ENCODE results near the gene SH2D7.

SH2D7 gene

GRCh38 chr15:78105476-78106241, 13.3 kb downstream of the SH2D7 start:
- peak overlapping the region; percentile 24 for H3K4me3 Mint-ChIP-seq
- CTCF ChIA-PET: interaction anchor here (0.6 to 11.1 kb wide), 8 partner anchors 54 to 149 kb away, joined by 3 to 156 read pairs (median 21); no protein-coding TSS in a partner anchor
- H3K4me1 Mint-ChIP-seq: peaks cover 80% of the 10 kb centered on the region
- peak overlapping the region; percentile 95 for H3K27ac Mint-ChIP-seq
- no peaks in the 10 kb centered on the region for H3K9me3 Mint-ChIP-seq
- no peaks in the 10 kb centered on the region for H3K27me3 Mint-ChIP-seq
- no peaks in the 10 kb centered on the region for H3K36me3 Mint-ChIP-seq
- peak; percentile 47 for DNase-seq

- Mint-ChIP-seq H3K4me1 (peaks cover 65% of the 10 kb centered on the region), H3K36me3 (no peaks in the 10 kb centered on the region), H3K27ac (no peak overlapping the region), H3K9me3 (no peaks in the 10 kb centered on the region), H3K27me3 (no peaks in the 10 kb centered on the region), H3K4me3 (no peak overlapping the region)
- DNase-seq: no peak
- CTCF ChIA-PET: interaction anchor here (1.2 to 11.1 kb wide), 24 partner anchors 10 to 158 kb away, joined by 3 to 156 read pairs (median 14); partner anchors contain the start of genes DNAJA4 and SH2D7
These were observed 15.1 kb downstream of the SH2D7 start for GRCh38 chr15:78107471-78107870.

DNA sequence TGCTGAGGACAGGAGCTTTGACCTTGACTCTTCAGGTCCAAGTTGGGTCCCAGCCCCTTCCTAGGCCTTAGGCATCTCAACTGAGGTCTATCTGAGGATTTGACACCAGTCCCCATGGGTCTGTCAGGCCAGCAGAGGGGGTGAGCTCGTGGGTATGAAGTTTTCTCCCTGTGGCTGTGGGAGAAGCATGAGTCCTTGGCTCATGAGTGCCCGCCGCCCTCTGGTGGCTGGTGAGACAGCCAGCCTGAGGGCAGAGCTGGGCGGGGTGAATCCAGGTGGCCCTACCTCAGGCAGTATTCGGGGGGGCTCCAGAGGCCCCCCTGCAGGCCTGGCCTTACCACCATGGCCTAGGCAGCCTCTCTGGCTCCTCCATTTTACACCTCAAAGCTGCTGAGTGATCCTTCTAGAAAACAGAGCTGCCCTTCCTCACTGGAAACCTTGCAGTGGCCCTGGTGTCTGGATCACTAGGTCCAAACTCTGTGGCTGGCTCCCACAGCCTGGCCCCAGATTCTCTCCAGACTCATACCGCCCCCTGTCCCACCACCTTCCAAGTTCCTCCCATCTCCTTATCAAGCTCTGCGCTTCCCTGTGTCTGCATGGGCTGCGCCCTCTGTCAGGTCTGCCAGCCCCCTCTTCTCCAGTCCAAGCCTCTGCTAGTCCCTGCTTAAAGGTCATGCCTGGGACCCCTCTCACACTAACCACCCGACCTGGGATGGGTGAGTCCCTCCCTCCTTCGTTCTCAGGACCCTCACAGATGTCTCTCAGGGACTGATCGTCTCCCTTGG, 16.1 kb downstream of the SH2D7 start:
- Mint-ChIP-seq H3K4me1 (peaks cover 58% of the 10 kb centered on the region), H3K36me3 (no peaks in the 10 kb centered on the region), H3K4me3 (no peak overlapping the region), H3K27ac (no peak overlapping the region), H3K27me3 (no peaks in the 10 kb centered on the region), H3K9me3 (no peaks in the 10 kb centered on the region)
- peak; percentile 91 for DNase-seq
- CTCF ChIA-PET: interaction anchor here (0.7 to 11.1 kb wide), 41 partner anchors 9 to 206 kb away, joined by 3 to 156 read pairs (median 8); partner anchors contain the start of genes DNAJA4, SH2D7 and TBC1D2B

GRCh38 chr15:78109156-78109555, 16.8 kb downstream of the SH2D7 start:
- CTCF ChIA-PET: interaction anchor here (0.7 to 11.1 kb wide), 31 partner anchors 17 to 207 kb away, joined by 3 to 156 read pairs (median 13); partner anchors contain the start of genes SH2D7 and TBC1D2B
- no peak overlapping the region for H3K4me3 Mint-ChIP-seq
- H3K4me1 Mint-ChIP-seq: peaks cover 51% of the 10 kb centered on the region
- DNase-seq: no peak
- H3K27ac Mint-ChIP-seq: no peak overlapping the region
- H3K9me3 Mint-ChIP-seq: no peaks in the 10 kb centered on the region
- no peaks in the 10 kb centered on the region for H3K36me3 Mint-ChIP-seq
- no peaks in the 10 kb centered on the region for H3K27me3 Mint-ChIP-seq

DNA sequence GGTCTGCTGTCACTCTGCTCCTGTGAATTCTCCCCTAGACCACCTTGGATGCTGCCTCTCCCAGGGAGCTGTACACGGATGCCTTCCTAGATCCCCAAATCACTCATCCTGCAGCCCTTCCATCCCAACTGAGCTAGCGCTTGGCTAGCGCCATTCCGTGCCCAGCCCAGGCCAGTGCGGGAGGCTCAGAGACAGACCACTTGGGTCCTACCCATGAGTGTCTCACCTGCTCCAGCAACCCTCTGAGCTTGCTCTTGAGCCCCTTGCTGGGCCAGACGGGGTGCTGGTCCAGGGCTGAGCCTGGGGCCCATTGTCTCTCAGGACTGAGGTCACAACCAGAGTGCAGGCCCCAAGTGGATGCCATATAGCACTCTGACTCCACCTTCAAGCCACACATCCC, 17.7 kb downstream of the SH2D7 start:
- H3K9me3 Mint-ChIP-seq: no peaks in the 10 kb centered on the region
- H3K27me3 Mint-ChIP-seq: peaks cover 3% of the 10 kb centered on the region
- H3K27ac Mint-ChIP-seq: no peak overlapping the region
- CTCF ChIA-PET: interaction anchor here (0.9 to 11.1 kb wide), 14 partner anchors 17 to 200 kb away, joined by 3 to 156 read pairs (median 34); no protein-coding TSS in a partner anchor
- DNase-seq: no peak
- H3K4me1 Mint-ChIP-seq: peaks cover 42% of the 10 kb centered on the region
- no peaks in the 10 kb centered on the region for H3K36me3 Mint-ChIP-seq
- H3K4me3 Mint-ChIP-seq: no peak overlapping the region

- CTCF ChIA-PET: interaction anchor here (1.2 to 11.1 kb wide), 14 partner anchors 16 to 201 kb away, joined by 3 to 156 read pairs (median 10); no protein-coding TSS in a partner anchor
- no peaks in the 10 kb centered on the region for H3K36me3 Mint-ChIP-seq
- no peak for DNase-seq
- H3K4me1 Mint-ChIP-seq: peaks cover 33% of the 10 kb centered on the region
- peaks cover 3% of the 10 kb centered on the region for H3K27me3 Mint-ChIP-seq
- no peak overlapping the region for H3K27ac Mint-ChIP-seq
- no peak overlapping the region for H3K4me3 Mint-ChIP-seq
- no peaks in the 10 kb centered on the region for H3K9me3 Mint-ChIP-seq
These were observed 18.6 kb downstream of the SH2D7 start for GRCh38 chr15:78110916-78111475.

DNA sequence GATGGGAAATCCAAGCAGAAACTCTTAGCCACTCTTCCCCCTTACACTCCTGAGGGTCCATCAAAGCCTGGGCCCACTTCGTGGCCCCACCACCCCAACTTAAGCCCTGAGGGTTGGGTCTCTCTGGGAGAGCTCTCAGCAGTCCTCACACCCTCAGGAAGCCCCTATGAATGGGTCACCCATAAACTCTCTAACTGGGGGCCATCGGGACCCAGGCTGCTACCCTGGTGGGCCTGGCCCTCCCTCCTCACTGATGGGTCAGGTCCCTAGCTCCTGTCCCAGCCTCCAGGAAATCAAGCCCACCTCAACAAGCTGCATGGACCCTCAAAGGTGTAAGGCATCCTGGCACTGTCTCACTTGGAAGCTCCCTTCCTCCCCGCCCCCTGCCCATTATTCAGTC, 19.4 kb downstream of the SH2D7 start:
- no peaks in the 10 kb centered on the region for H3K36me3 Mint-ChIP-seq
- H3K4me1 Mint-ChIP-seq: peaks cover 25% of the 10 kb centered on the region
- H3K27ac Mint-ChIP-seq: no peak overlapping the region

GRCh38 chr15:78112551-78112950, 20.2 kb downstream of the SH2D7 start:
- no peak overlapping the region for H3K4me3 Mint-ChIP-seq
- H3K36me3 Mint-ChIP-seq: no peaks in the 10 kb centered on the region
- peaks cover 17% of the 10 kb centered on the region for H3K4me1 Mint-ChIP-seq
- CTCF ChIA-PET: interaction anchor here (0.7 to 11.1 kb wide), 26 partner anchors 9 to 204 kb away, joined by 3 to 156 read pairs (median 5); partner anchors contain the start of gene ACSBG1
- H3K27ac Mint-ChIP-seq: no peak overlapping the region
- peaks cover 3% of the 10 kb centered on the region for H3K27me3 Mint-ChIP-seq
- DNase-seq: no peak
- no peaks in the 10 kb centered on the region for H3K9me3 Mint-ChIP-seq

More for the DNA sequence above, 19.4 kb downstream of the SH2D7 start:
- no peak for DNase-seq
- no peak overlapping the region for H3K4me3 Mint-ChIP-seq
- peaks cover 3% of the 10 kb centered on the region for H3K27me3 Mint-ChIP-seq
- CTCF ChIA-PET: interaction anchor here (0.9 to 11.1 kb wide), 19 partner anchors 13 to 203 kb away, joined by 3 to 156 read pairs (median 6); no protein-coding TSS in a partner anchor
- no peaks in the 10 kb centered on the region for H3K9me3 Mint-ChIP-seq

DNA sequence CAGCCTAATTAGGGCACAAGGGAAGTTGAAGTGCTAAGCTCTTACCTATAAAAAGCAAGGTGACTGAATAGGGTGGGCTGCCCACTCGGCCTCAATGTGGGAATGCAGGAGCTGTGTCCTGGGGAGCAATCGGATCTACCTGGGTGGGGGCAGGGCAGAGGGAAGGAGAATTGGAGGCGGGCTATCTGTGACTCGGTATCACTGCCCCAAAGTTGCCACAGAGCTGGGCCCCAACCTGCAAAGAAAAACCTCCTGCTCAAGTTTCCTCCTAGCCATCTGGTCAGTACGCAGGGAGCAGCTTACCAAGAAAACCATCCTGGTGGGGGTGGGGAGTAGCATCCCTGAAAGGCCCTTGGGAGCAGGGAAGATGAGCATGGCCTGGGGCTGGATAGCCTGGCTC, 28.2 kb downstream of the SH2D7 start:
- no peak for DNase-seq
- H3K36me3 Mint-ChIP-seq: no peaks in the 10 kb centered on the region
- peaks cover 11% of the 10 kb centered on the region for H3K27me3 Mint-ChIP-seq
- H3K4me1 Mint-ChIP-seq: no peaks in the 10 kb centered on the region
- H3K4me3 Mint-ChIP-seq: no peak overlapping the region
- CTCF ChIA-PET: interaction anchor here (0.6 to 9.7 kb wide), 6 partner anchors 10 to 161 kb away, joined by 3 to 57 read pairs (median 3); no protein-coding TSS in a partner anchor
- H3K9me3 Mint-ChIP-seq: no peaks in the 10 kb centered on the region
- H3K27ac Mint-ChIP-seq: no peak overlapping the region

- H3K27me3 Mint-ChIP-seq: peaks cover 15% of the 10 kb centered on the region
- H3K27ac Mint-ChIP-seq: no peak overlapping the region
- no peak for DNase-seq
- H3K9me3 Mint-ChIP-seq: no peaks in the 10 kb centered on the region
- CTCF ChIA-PET: interaction anchor here (9.7 kb wide), 1 partner anchor 69 kb away, joined by 57 read pairs; no protein-coding TSS in a partner anchor
- no peak overlapping the region for H3K4me3 Mint-ChIP-seq
- no peaks in the 10 kb centered on the region for H3K36me3 Mint-ChIP-seq
- peaks cover 2% of the 10 kb centered on the region for H3K4me1 Mint-ChIP-seq
These were observed 32.9 kb downstream of the SH2D7 start for GRCh38 chr15:78125267-78125666.

GRCh38 chr15:78127882-78128281, 35.5 kb downstream of the SH2D7 start:
- Mint-ChIP-seq H3K9me3 (no peaks in the 10 kb centered on the region), H3K36me3 (no peaks in the 10 kb centered on the region), H3K27me3 (peaks cover 14% of the 10 kb centered on the region), H3K27ac (no peak overlapping the region), H3K4me1 (peaks cover 18% of the 10 kb centered on the region), H3K4me3 (no peak overlapping the region)
- CTCF ChIA-PET: interaction anchor here (1.1 to 7.4 kb wide), 8 partner anchors 11 to 115 kb away, joined by 3 to 176 read pairs (median 4); no protein-coding TSS in a partner anchor
- DNase-seq: no peak

- H3K9me3 Mint-ChIP-seq: no peaks in the 10 kb centered on the region
- H3K4me1 Mint-ChIP-seq: peaks cover 24% of the 10 kb centered on the region
- no peaks in the 10 kb centered on the region for H3K36me3 Mint-ChIP-seq
- peaks cover 14% of the 10 kb centered on the region for H3K27me3 Mint-ChIP-seq
- H3K27ac Mint-ChIP-seq: no peak overlapping the region
- DNase-seq: no peak
- H3K4me3 Mint-ChIP-seq: no peak overlapping the region
- CTCF ChIA-PET: interaction anchor here (1.0 to 7.4 kb wide), 5 partner anchors 17 to 170 kb away, joined by 3 to 176 read pairs (median 18); no protein-coding TSS in a partner anchor
These were observed 36.9 kb downstream of the SH2D7 start for GRCh38 chr15:78129077-78129750.

- Mint-ChIP-seq H3K4me3 (peak overlapping the region; percentile 49), H3K4me1 (peaks cover 24% of the 10 kb centered on the region), H3K9me3 (no peaks in the 10 kb centered on the region), H3K27ac (peak overlapping the region; percentile 3), H3K27me3 (peaks cover 11% of the 10 kb centered on the region), H3K36me3 (no peaks in the 10 kb centered on the region)
- CTCF ChIA-PET: interaction anchor here (0.7 to 7.4 kb wide), 12 partner anchors 12 to 163 kb away, joined by 3 to 176 read pairs (median 6); no protein-coding TSS in a partner anchor
- DNase-seq: no peak
These were observed 37.5 kb downstream of the SH2D7 start for GRCh38 chr15:78129751-78130287.

Data from activated naive CD4-positive, alpha-beta T cell treated with anti-CD3 and anti-CD28 coated beads, Interleukin-2, amount 10 ng/mL, durations not matched to agents 7 days and 5 days (primary cell).